ENCODE measurements around the gene EPC2.

DNA sequence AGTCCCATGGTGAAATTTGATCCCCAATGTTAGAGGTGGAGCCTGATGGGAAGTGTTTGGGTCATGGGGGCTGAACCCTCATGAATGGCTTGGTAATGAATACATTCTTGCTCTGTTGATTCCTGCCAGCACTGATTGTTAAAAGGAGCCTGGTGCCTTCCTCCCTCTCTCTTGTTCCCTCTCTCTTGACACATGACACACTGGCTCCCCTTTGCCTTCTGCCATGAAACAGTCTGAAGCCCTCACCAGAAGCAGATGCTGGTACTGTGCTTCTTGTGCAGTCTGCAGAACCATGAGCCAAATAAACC is 30.6 kb upstream of the EPC2 start:
- TF ChIP-seq ELF4 (IDR thresholded peaks at IDR 0.05), result no peak
- TF ChIP-seq CTBP1 (IDR thresholded peaks at IDR 0.05; ENCODE audit: borderline replicate concordance), result no peak
